ENCODE measurements around the gene OR11A1.

OR11A1 gene

DNA sequence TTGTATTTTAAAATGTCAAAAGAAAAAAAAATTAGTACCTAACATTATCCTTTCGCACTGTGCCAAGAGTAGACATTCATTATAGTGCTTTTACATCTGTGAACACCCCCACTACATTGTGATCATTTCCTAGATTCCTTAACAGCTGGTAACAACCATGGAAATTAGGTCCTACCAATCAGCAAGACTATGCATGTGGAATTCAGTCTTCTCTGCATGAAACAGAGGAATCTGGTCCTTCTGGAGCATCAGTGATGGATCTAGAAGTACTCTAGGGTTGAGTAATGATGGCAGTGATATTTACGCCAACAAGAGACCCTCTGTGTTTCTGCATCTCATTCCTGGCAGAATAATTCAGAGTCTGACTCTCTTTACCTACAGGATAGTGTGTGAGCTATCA lies 32.7 kb downstream of the OR11A1 start:
- no peak for DNase-seq (ENCODE audit: low read depth, low spot score)
- H3K4me3 ChIP-seq (ENCODE audit: low read length), result no peak overlapping the region

DNA sequence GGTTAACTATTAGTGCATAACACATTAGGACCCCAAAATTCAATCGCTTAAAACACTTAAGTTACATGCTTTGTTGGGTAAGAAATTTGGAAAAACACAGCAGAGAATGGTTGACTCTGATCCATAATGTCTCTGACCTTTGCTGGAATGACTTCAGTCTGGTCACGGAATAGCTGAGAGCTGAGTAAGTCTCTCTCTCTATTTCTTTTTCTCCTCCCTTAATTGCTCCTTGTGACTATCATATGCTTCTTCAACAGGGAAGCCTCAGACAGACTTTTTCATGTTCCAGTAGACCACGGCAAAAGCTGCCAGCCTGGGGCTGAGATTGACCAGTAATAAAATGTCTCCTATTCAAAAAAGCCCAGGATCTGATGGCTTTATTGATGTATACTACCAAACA lies 37.4 kb downstream of the OR11A1 start:
- no peak for DNase-seq (ENCODE audit: low read depth, low spot score)
- no peak overlapping the region for H3K4me3 ChIP-seq (ENCODE audit: low read length)

DNA sequence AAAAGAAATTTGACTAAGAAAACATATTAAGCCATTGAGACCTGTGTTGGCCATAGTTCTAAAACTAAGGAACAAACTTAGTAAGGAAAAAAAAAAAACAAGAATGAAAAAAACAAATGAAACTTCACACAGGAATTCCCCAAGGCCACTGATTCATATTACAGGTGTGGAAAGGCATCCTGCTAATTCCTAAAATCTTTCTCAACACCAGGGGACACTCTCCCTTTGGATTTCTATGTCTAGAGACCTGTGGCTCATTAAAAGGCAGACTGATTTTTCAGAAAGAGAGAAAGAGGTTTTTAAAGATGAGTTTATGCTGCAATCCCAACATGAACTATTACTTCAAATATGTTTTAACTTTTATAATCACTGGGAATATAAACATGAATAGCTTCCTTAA lies 42.3 kb downstream of the OR11A1 start, which contains the start of gene OR12D1:
Gene OR12D1 (plus strand): TSS at position 341 of the 400 bp plus-strand sequence.
- no peak within 1 kb of the TSS for H3K4me3 ChIP-seq (ENCODE audit: low read length)
- no peak for DNase-seq (ENCODE audit: low read depth, low spot score)

DNA sequence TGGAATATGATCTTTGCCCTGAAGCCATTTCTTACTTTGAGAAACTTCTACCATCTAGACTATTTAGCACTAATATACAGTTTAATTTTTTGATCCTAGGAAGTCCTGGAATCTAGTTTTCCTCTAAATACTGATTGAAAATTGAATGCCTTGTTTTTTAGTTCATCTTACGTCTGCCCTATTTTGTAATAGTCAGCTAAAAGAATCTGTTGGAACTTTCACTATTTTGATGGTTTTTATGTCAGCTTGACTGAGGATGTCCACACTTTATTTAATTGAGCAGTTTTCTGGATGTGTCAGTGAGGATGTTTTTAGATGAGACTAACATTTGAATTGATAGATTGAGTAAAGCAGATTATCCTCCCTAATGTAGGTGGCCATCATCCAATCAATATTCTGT lies 53.1 kb downstream of the OR11A1 start:
- H3K4me3 ChIP-seq (ENCODE audit: low read length), result no peak overlapping the region
- no peak for DNase-seq (ENCODE audit: low read depth, low spot score)

DNA sequence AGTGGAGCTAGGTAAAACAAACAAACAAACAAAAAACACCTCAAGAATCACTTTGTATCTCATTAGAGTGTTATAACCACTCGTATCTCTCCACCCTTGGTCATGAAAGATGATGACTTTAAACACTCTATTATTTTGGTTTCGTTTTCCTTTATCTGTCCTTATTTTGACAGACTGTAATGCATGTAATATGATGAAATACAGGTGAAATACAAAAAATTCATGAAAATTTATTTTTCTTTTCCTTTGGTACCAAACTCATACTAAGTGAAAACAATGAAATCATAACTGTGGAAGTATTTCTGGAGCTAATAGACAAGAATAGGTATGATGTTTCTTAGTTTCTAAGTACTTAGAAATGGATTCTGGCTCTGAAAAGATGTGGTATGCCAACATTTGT lies 57.3 kb downstream of the OR11A1 start:
- H3K4me3 ChIP-seq (ENCODE audit: low read length), result no peak overlapping the region
- DNase-seq (ENCODE audit: low read depth, low spot score), result no peak

DNA sequence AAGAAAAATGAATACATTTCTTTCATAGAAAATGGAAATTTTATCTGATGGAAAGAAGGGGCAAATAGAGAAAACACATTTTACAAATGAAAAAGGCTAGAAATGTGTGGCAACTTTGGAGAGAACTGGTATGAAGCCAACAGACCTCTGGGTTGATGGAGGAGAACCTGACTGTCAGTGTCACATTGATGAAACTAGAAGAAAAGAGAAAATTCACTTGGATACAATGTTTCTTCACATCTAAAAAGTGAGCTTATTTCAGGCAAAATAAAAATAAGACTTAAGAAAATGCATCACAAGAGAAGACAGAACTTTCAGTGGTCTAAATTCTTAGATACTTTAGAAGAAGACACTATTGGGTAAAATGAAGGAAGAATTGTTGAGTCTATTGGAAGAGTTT lies 61.5 kb downstream of the OR11A1 start, which contains the start of gene OR12D2:
Gene OR12D2 (plus strand): TSS at position 301 of the 400 bp plus-strand sequence. CDS start 1,069 bp downstream, outside the sequence.
- DNase-seq (ENCODE audit: low read depth, low spot score), result no peak
- no peak within 1 kb of the TSS for H3K4me3 ChIP-seq (ENCODE audit: low read length)

DNA sequence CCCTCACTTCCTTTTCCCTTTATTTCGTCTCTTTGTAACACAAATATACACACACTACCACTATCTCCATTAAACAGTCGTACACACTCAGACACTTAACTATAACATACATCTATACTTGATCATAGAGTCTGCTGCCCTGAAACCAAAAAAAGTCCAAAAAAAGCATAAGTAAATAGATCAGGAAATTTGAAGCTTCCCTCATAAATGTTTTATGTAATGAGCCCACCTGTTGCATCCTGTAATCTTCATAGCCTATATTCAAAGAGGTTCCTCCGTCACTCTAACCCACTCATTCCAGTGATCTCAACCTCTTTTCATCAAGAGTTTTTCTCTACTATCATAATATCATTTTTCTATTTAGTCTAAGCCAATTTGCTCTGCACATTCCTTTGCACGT lies 68.3 kb downstream of the OR11A1 start:
- no peak for DNase-seq (ENCODE audit: low read depth, low spot score)
- H3K4me3 ChIP-seq (ENCODE audit: low read length), result no peak overlapping the region

DNA sequence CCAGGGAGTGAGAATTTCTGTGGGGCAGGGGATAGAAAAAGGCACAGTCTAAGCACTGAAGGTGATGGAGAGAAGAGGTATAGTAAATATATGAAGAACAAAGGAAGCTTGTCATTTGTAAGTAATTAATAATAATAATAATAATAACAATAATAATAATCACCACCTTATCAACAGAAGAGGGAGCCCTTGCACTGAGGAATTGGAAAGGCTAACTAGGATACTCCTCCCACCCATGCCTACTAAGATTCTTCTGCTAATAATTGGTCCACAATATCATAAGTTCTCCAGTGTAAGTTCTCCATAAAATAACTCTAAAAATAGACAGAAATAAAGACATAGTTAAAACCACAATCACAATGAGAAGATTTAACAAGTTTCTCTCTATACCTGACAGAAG lies 80.9 kb downstream of the OR11A1 start:
- DNase-seq (ENCODE audit: low read depth, low spot score), result no peak
- H3K4me3 ChIP-seq (ENCODE audit: low read length), result no peak overlapping the region

All from Jurkat, Clone E6-1 (cell line).